GM12878 (cell line): ENCODE measurements around the gene TMEM127. TPM values are rescaled to one million over a fixed set of nuclear protein-coding genes. Genes with fewer than 3 reads are reported as not detected.

Experiments
- ATAC-seq: fragments of 200-7000 bp; cut with Tn5 transposase; 3 replicates; pipeline ENCODE4 v1.9.1; 2020; ENCODE audit warnings: mild to moderate bottlenecking, moderate library complexity
- BruUV-seq: library from RNA; stranded (reverse); fragments of 400-500 nt; replicated peaks from 2 replicates; lab custom pipeline; 2021; lab: Mats Ljungman, UMichigan
- CTCF ChIA-PET: fragments of 300-600 bp; sonication (Branson Sonifier 250); formaldehyde crosslinking; extraction: SDS; loops from one replicate; lab custom pipeline; 2021; ENCODE audit warnings: inconsistent platforms; lab: Yijun Ruan, JAX
- POLR2A ChIA-PET: fragments of 350-600 bp; formaldehyde crosslinking; extraction: SDS; loops from one replicate; lab custom pipeline; 2021; ENCODE audit warnings: inconsistent platforms; lab: Charles Lee
- RAD21 ChIA-PET: fragments of 300-600 bp; sonication (Branson Sonifier 250); formaldehyde crosslinking; loops from one replicate; lab custom pipeline; 2023; ENCODE audit warnings: antibody characterized with exemption; ENCODE audit not compliant: unreplicated experiment; lab: Charles Lee
- SMC1A ChIA-PET: fragments of 300-600 bp; sonication (Branson Sonifier 250); formaldehyde crosslinking; loops from one replicate; lab custom pipeline; 2023; ENCODE audit not compliant: unreplicated experiment, uncharacterized antibody; lab: Charles Lee
- DNase-seq: peaks from one replicate; pipeline ENCODE4 v3.0.0-alpha.2; 2011; ENCODE audit warnings: low read depth, low spot score
- FAIRE-seq: peaks from 3 replicates; lab custom pipeline; 2011; peaks lifted over from hg19 to GRCh38; lab: Jason Lieb, UNC
- H2AFZ ChIP-seq: 2 replicates; pipeline ENCODE4 v1.6.0; 2011; ENCODE audit warnings: low read depth, low read length, control low read depth; ENCODE audit not compliant: control insufficient read depth
- H3K27ac ChIP-seq: 2 replicates; pipeline ENCODE4 v1.5.1; 2011; ENCODE audit warnings: control low read depth; ENCODE audit not compliant: control insufficient read depth, insufficient read depth
- H3K27me3 ChIP-seq, 2 experiments: replicated peaks in 1 of 2; 2 replicates each; pipeline versions ENCODE4 v1.6.0 to v1.6.1; 2011; ENCODE audit warnings: low read length in 1 of 2; ENCODE audit not compliant: control insufficient read depth in 2 of 2, insufficient read depth in 2 of 2
- H3K36me3 ChIP-seq, 2 experiments: 2 replicates each; pipeline ENCODE4 v1.5.1; 2011; ENCODE audit warnings: low read length in 1 of 2; ENCODE audit not compliant: control insufficient read depth in 2 of 2, insufficient read depth in 2 of 2
- H3K4me1 ChIP-seq: 2 replicates; pipeline ENCODE4 v1.6.1; 2011; ENCODE audit warnings: mild to moderate bottlenecking, low read length, moderate library complexity, mixed read lengths; ENCODE audit not compliant: control insufficient read depth, insufficient read depth
- H3K4me2 ChIP-seq: 2 replicates; pipeline ENCODE4 v1.6.0; 2011; ENCODE audit warnings: control low read depth; ENCODE audit not compliant: control insufficient read depth, insufficient read depth
- H3K4me3 ChIP-seq: fragments of 200-600 bp; sonication (generic); 2 replicates; pipeline ENCODE4 v1.5.1; 2016
- H3K79me2 ChIP-seq: 2 replicates; pipeline ENCODE4 v1.6.0; 2011; ENCODE audit warnings: low read length; ENCODE audit not compliant: control insufficient read depth, insufficient read depth
- H3K9ac ChIP-seq: 2 replicates; pipeline ENCODE4 v1.8.0; 2011; ENCODE audit warnings: low read length, control low read depth, mixed read lengths; ENCODE audit not compliant: control insufficient read depth, insufficient read depth
- H3K9me3 ChIP-seq: replicated peaks from 3 replicates; pipeline ENCODE4 v1.5.1; 2011; ENCODE audit warnings: mild to moderate bottlenecking, low read length; ENCODE audit not compliant: control insufficient read depth, insufficient read depth
- H4K20me1 ChIP-seq: 2 replicates; pipeline ENCODE4 v1.6.0; 2011; ENCODE audit not compliant: control insufficient read depth, insufficient read depth
- BRCA1 ChIP-seq: IDR thresholded peaks from 2 replicates; pipeline ENCODE4 v1.6.1; 2011; ENCODE audit warnings: low read depth, low read length, improper control_type of control experiment
- CBX5 ChIP-seq: sonication (generic); IDR thresholded peaks from 2 replicates; pipeline ENCODE4 v1.6.1; 2016; ENCODE audit warnings: low read depth, moderate library complexity, mild to moderate bottlenecking, inconsistent platforms
- CUX1 ChIP-seq: IDR thresholded peaks from 2 replicates; pipeline ENCODE4 v1.6.1; 2012; ENCODE audit warnings: improper control_type of control experiment, low read depth, low read length; ENCODE audit not compliant: insufficient replicate concordance
- DPF2 ChIP-seq: fragments of 450-650 bp; IDR thresholded peaks from 2 replicates; pipeline ENCODE4 v1.6.1; 2017; ENCODE audit warnings: mild to moderate bottlenecking
- FOXK2 ChIP-seq: fragments of 450-650 bp; IDR thresholded peaks from 2 replicates; pipeline ENCODE4 v1.6.1; 2017; ENCODE audit warnings: mild to moderate bottlenecking, moderate library complexity
- HDAC6 ChIP-seq: fragments of 200-600 bp; sonication (generic); IDR thresholded peaks from one replicate; pipeline ENCODE4 v1.8.0; 2017; ENCODE audit warnings: antibody characterized with exemption; ENCODE audit not compliant: unreplicated experiment
- HSF1 ChIP-seq: fragments of 150-350 bp; IDR thresholded peaks from 2 replicates; pipeline ENCODE4 v1.6.1; 2014; ENCODE audit warnings: mild to moderate bottlenecking, low read depth, low read length
- IKZF2 ChIP-seq, 2 experiments: fragments of 450-650 bp; IDR thresholded peaks; 2 replicates each; pipeline ENCODE4 v1.6.1; 2017; ENCODE audit warnings: mild to moderate bottlenecking in 2 of 2, moderate library complexity in 2 of 2
- MEF2A ChIP-seq: IDR thresholded peaks from 2 replicates; pipeline ENCODE4 v1.6.1; 2011; ENCODE audit warnings: low read depth, mild to moderate bottlenecking, low read length, moderate library complexity; ENCODE audit not compliant: insufficient read depth
- MEF2B ChIP-seq: fragments of 450-650 bp; IDR thresholded peaks from 2 replicates; pipeline ENCODE4 v1.6.1; 2018; ENCODE audit warnings: mild to moderate bottlenecking, moderate library complexity; ENCODE audit not compliant: partially characterized antibody, poor library complexity, severe bottlenecking
- NR2F1 ChIP-seq: fragments of 450-650 bp; conservative IDR thresholded peaks from 2 replicates; pipeline ENCODE4 v1.6.1; 2017; ENCODE audit warnings: mild to moderate bottlenecking
- RAD21 ChIP-seq: IDR thresholded peaks from 2 replicates; pipeline ENCODE4 v1.6.1; 2011; ENCODE audit warnings: mild to moderate bottlenecking, low read depth, low read length, moderate library complexity; ENCODE audit not compliant: insufficient read depth
- RELB ChIP-seq: fragments of 450-650 bp; IDR thresholded peaks from 2 replicates; pipeline ENCODE4 v1.6.1; 2017; ENCODE audit warnings: low read depth, mild to moderate bottlenecking, moderate library complexity
- ZBTB33 ChIP-seq: fragments of 450-650 bp; IDR thresholded peaks from 2 replicates; pipeline ENCODE4 v1.6.1; 2017; ENCODE audit warnings: mild to moderate bottlenecking
- WGBS: methylation state at CpG from one replicate; pipeline ENCODE4 v1.1.6; 2016; ENCODE audit warnings: low lambda C conversion rate; ENCODE audit not compliant: insufficient replicate concordance, insufficient coverage; ENCODE audit errors: missing lambda C conversion rate; 5-methylcytosine and 5-hydroxymethylcytosine counted together
- in situ Hi-C: fragments of 300-500 bp; cut with MboI; formaldehyde crosslinking; loops from 9 replicates; pipeline ENCODE4 v1.14.3; 2018; ENCODE audit warnings: mixed read lengths
- intact Hi-C: fragments of 100-400 bp; cut with micrococcal nuclease; formaldehyde crosslinking; loops from one replicate; pipeline ENCODE4 v1.14.2; 2022; ENCODE audit not compliant: unreplicated experiment
- polyA plus RNA-seq, 11 experiments: library from polyadenylated mRNA; depleted of rRNA in 4 of 11; unstranded in 6 of 11; stranded (reverse) in 5 of 11; fragments of >200 nt; fragmentation: Nextera tagmentation in 4 of 11; fragmentation: Illumina TruSeq in 1 of 11; extraction: Ambion mirVana in 4 of 11; extraction: Trizol in 1 of 11; gene quantifications; 1 replicate in 1 of 11; 2 replicates in 10 of 11; pipeline versions ENCODE4 v1.2.1 to v1.2.3, GENCODE V29; 2011 to 2016; ENCODE audit warnings: inconsistent platforms in 2 of 11, missing spikeins in 2 of 11, low read depth in 1 of 11
- total RNA-seq, 4 experiments: library from RNA; depleted of rRNA in 3 of 4; stranded (reverse); fragments of >200 nt in 3 of 4; fragmentation: Illumina TruSeq in 1 of 4; extraction: Trizol in 1 of 4; gene quantifications; 2 replicates each; pipeline versions ENCODE4 v1.2.1 to v1.2.3, GENCODE V29; 2013 to 2021

The TMEM127 gene
- total and polyA plus RNA-seq, 10 of the 15 experiments (the other 5 are each of a cell fraction or from before 2014, with no cell fraction given) = 2.6 to 27.2 (median 17.7) TPM

DNA sequence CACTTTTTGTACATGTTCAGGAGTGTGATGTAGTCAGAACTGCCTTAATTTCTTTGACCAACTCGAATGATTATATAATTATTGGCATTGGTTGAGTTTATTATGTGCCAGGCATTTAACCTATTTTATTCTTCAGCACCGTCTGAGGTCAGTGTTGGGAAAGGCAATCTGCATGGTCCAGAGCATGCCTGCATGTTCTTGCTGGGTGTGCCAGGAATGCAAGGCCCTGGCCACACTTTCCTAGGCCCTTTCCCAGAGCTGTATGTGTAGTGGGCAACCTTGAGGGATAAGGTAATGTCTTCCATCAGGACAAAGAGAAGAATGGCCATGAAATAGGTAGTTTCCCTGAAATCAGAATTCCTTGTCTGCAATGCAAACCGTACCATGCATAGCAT, 49.2 kb upstream of the TMEM127 start:
- BruUV-seq = no TSS peak
- DNase-seq (no peak), ATAC-seq (no peak), FAIRE-seq (no peak)
- SMC1A ChIA-PET = interaction anchor here (1.2 to 13.4 kb wide), 2 partner anchors 9 to 23 kb away, joined by 3 to 231 read pairs; partner anchors contain the start of gene NCAPH
- Histone ChIP-seq H3K27me3 (no peaks in the 10 kb centered on the region), H3K4me3 (no peak overlapping the region), H3K9me3 (no peaks in the 10 kb centered on the region), H3K9ac (no peak overlapping the region), H3K4me2 (no peak overlapping the region), H4K20me1 (no peaks in the 10 kb centered on the region), H3K4me1 (peaks cover 16% of the 10 kb centered on the region), H2AFZ (no peak overlapping the region), H3K27ac (no peak overlapping the region), H3K79me2 (peaks cover 8% of the 10 kb centered on the region), H3K36me3 (no peaks in the 10 kb centered on the region)
- in situ Hi-C loops (no loop called here), intact Hi-C loops (no loop called here)
- WGBS = 84% methylated on average over 3 of the region's 3 CpGs
- POLR2A ChIA-PET = interaction anchor here (0.6 to 1.6 kb wide), 3 partner anchors 9 to 471 kb away, joined by 3 to 11 read pairs (median 5); partner anchors contain the start of genes ITPRIPL1 and SNRNP200
- RAD21 ChIA-PET = interaction anchor here (0.8 to 1.5 kb wide), 2 partner anchors 9 to 21 kb away, joined by 5 to 7 read pairs; partner anchors contain the start of genes ITPRIPL1 and NCAPH
- CTCF ChIA-PET = interaction anchor here (1.6 to 1.7 kb wide), 2 partner anchors 10 to 21 kb away, joined by 4 read pairs; partner anchors contain the start of gene NCAPH
- TF ChIP-seq IKZF2 (IDR thresholded peaks at IDR 0.05) (no peak), BRCA1 (no peak), RELB (no peak), NR2F1 (no peak), ZBTB33 (no peak), HSF1 (no peak), FOXK2 (no peak), CUX1 (no peak), DPF2 (no peak), HDAC6 (no peak), RAD21 (no peak), CBX5 (no peak), MEF2A (no peak), MEF2B (no peak)
